Measurements from ENCODE around the gene EHMT1. TPM values are rescaled to one million over a fixed set of nuclear protein-coding genes. Genes with fewer than 3 reads are reported as not detected.

The EHMT1 gene
- total and polyA plus RNA-seq, 10 of the 15 experiments (the other 5 are each of a cell fraction or from before 2014, with no cell fraction given), result 2.9 to 100 (median 48.1) TPM

- FAIRE-seq, result no peak
- Histone ChIP-seq H3K4me1 (ENCODE audit: control insufficient read depth, insufficient read depth, low read length) (peaks cover 5% of the 10 kb centered on the region), H4K20me1 (ENCODE audit: control insufficient read depth, insufficient read depth) (no peaks in the 10 kb centered on the region; the same call in 1 of the 2 replicates), H2AFZ (ENCODE audit: control insufficient read depth, low read depth, low read length) (no peak overlapping the region), H3K9ac (ENCODE audit: control insufficient read depth, insufficient read depth, low read length) (no peak overlapping the region), H3K4me3 (no peak overlapping the region), H3K36me3 (ENCODE audit: control insufficient read depth in 2 of 2, insufficient read depth in 2 of 2, low read length in 1 of 2) (peaks cover 2 to 7% of the 10 kb centered on the region in 2 experiments; a peak in 3 of 4 replicates), H3K9me3 (replicated peaks; ENCODE audit: control insufficient read depth, insufficient read depth, low read length) (no peaks in the 10 kb centered on the region), H3K4me2 (ENCODE audit: control insufficient read depth, insufficient read depth) (no peak overlapping the region), H3K27ac (ENCODE audit: control insufficient read depth, insufficient read depth) (no peak overlapping the region), H3K27me3 (replicated peaks in 1 of 2; ENCODE audit: control insufficient read depth in 2 of 2, insufficient read depth in 2 of 2, low read length in 1 of 2) (no peaks in the 10 kb centered on the region), H3K79me2 (ENCODE audit: control insufficient read depth, insufficient read depth, low read length) (peaks cover 2% of the 10 kb centered on the region)
- no peak for DNase-seq (ENCODE audit: low read depth, low spot score)
- in situ Hi-C loops (cut with MboI) (no loop called here), intact Hi-C loops (cut with micrococcal nuclease; ENCODE audit: unreplicated experiment) (no loop called here)
- SMC1A ChIA-PET (ENCODE audit: uncharacterized antibody, unreplicated experiment), result no interaction called here
- CTCF ChIA-PET, result no interaction called here
- POLR2A ChIA-PET, result interaction anchor here (0.6 kb wide), 1 partner anchor 74 kb away, joined by 3 read pairs; no protein-coding TSS in a partner anchor
- ATAC-seq, result peak; percentile 56
- RAD21 ChIA-PET (ENCODE audit: unreplicated experiment), result no interaction called here
- WGBS (ENCODE audit: insufficient coverage, insufficient replicate concordance, low lambda C conversion rate, missing lambda C conversion rate), result 41% methylated on average over 21 of the region's 21 CpGs
- no TSS peak for BruUV-seq (replicated peaks)
- TF ChIP-seq BCLAF1 (IDR thresholded peaks at IDR 0.05) (no peak), EED (IDR thresholded peaks at IDR 0.05; ENCODE audit: low read depth) (no peak), POLR2A (IDR thresholded peaks at IDR 0.05; ENCODE audit: low read depth, low read length) (peak; percentile 18), ATF7 (IDR thresholded peaks at IDR 0.05; ENCODE audit: low read depth) (no peak), PRDM15 (CRISPR knock-in tag; IDR thresholded peaks at IDR 0.05) (no peak), E4F1 (IDR thresholded peaks at IDR 0.05; ENCODE audit: borderline replicate concordance, partially characterized antibody) (no peak), CUX1 (IDR thresholded peaks at IDR 0.05; ENCODE audit: insufficient replicate concordance, low read depth, low read length) (no peak)
Observed at GRCh38 chr9:137611623-137612609, 6.9 kb upstream of the EHMT1 start.

Measured in GM12878 (cell line).